GM12892 (cell line): Measurements from ENCODE around the gene ZNF180.

Experiments
- POLR2A ChIP-seq: IDR thresholded peaks from 2 replicates; pipeline ENCODE4 v1.6.1; 2011; ENCODE audit warnings: low read depth, low read length, control low read depth
- POLR2AphosphoS5 ChIP-seq: IDR thresholded peaks from 2 replicates; pipeline ENCODE4 v1.6.1; 2011; ENCODE audit warnings: low read depth, low read length, control low read depth
- TAF1 ChIP-seq: IDR thresholded peaks from 2 replicates; pipeline ENCODE4 v1.6.1; 2011; ENCODE audit warnings: low read depth, mild to moderate bottlenecking, control low read depth, low read length, borderline replicate concordance

GRCh38 chr19:44451687-44452086 is 48.6 kb downstream of the ZNF180 start:
- no peak for TF ChIP-seq POLR2A
- no peak for TF ChIP-seq TAF1
- no peak for TF ChIP-seq POLR2AphosphoS5
